ENCODE results near the gene LUZP1.

Gene LUZP1

DNA sequence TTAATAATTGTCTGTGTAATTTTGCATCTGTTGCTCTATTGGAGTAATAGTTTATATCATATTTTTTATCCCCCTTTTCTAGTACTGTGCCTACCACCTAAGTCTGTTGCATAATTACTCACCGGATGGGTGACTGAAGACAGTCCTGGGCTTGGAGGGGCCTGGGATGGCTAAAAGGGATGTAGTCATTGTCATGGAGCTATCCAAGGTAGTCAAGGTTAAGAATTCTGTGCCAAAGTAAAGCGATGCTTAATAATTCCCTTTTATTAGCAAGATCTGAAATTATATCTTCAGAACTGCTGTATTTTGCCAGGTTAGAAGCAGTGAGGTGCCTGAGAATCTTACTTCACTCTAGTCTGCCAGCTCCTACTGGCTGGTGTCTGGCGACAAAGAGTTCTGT, 87.8 kb downstream of the LUZP1 start:
- DNase-seq, result no peak

DNA sequence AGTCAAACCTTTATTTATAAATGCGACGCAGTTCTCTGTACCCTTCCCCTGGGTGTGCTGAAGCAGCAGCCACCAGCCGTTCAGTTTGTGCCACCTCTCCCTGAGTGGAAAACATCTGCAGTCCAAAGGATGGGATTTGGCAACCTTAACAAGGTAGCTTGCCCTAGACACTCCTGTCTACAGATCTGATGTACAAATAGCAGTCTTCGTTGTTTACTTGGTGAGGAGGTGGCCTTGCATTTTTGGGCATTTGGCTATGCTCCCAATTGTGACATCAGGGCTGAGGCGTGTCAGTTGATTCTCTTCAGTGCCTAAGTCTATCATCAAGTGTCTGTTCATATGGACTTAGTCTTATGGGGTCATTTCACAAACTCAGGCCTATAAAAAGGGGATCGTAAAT, 89.6 kb downstream of the LUZP1 start:
- DNase-seq, result no peak

- DNase-seq, result no peak
These were observed 94.6 kb downstream of the LUZP1 start for GRCh38 chr1:23074012-23074411.

- DNase-seq, result no peak
These were observed 99.0 kb downstream of the LUZP1 start for GRCh38 chr1:23069675-23070074.

DNA sequence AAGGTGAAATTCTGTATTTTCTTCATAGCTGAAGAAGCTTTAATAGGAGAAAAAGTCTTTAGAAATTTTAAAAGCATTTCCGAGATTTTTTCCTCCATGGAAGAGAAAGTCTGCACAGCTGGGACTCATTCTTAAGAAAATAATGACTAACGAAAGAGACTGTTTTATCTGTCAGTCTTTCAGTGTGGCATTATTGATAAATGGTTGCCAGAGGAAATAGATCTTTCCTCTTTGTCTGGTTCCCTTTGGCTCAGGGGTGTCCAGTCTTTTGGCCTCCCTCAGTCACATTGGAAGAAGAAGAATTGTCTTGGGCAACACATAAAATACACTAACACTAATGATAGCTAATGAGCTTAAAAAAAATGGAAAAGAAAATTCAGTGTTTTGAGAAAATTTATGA, 99.5 kb downstream of the LUZP1 start:
- no peak for DNase-seq

GRCh38 chr1:23066075-23066474, 102.6 kb downstream of the LUZP1 start:
- DNase-seq, result no peak

DNA sequence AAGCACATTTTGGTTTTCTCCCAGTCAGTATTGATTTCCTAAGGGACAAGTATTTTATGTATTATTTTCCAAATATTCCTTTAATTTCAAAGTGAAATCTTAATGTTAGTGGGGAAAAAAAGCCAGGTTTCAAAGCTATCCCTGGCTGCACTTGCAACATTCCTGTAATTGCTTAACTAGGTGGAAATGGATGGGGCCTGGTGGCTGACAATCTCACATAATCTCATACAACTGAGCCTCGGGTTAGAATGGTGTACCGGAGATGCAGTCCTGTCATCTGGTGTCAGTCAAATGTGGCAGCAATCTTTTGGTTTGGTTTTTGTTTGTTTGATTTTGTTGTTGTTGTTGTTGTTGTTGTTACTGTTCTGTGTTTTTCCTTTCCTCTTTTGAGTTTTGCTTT, 103.3 kb downstream of the LUZP1 start:
- DNase-seq, result no peak

GRCh38 chr1:23062271-23062670, 106.4 kb downstream of the LUZP1 start:
- DNase-seq, result no peak

- no peak for DNase-seq
These were observed 111.4 kb downstream of the LUZP1 start for GRCh38 chr1:23057301-23057700.

DNA sequence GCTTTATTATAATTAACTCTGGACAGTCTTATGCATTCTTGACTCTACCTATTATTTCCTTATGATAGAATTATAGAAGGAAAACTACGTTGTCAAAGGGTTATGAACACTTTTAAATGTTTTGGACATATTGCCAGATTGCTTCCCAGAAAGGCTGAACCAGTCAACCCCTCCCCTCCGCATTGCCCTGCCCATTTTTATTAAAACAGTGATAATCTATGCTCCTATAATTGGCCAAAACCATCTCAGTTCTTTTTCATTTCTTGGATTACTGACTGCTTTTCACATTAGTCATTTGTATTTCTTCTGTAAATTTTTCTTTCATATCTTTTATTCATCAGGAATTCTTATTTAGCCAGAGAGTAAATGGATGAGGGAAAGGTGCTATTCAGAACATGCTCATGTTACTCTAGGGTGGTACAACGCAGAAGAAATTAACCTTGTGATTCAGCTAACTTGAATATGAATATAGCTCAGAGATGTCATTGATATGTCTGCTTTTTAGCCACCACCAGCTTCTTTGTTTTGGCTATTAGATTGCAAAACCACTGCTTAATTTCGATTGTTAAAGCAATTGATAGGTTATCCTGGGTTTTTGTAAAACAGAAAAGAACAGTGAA, 117.3 kb downstream of the LUZP1 start:
- DNase-seq, result no peak

DNA sequence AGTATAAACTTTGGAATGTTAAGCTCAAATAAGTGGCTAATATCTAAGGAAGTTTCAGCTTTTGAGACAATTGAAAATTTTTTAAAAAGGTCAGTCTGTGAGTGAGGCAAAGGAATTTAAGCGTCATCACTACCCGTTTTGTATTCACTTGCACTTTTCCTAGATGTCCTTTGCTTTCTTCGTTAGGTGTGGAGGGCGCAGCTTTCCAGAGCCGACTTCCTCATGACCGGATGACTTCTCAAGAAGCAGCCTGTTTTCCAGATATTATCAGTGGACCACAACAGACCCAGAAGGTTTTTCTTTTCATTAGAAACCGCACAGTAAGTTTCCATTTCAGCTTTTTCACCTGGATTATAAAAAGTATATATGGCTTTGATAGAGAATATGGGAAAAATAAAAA, 118.5 kb downstream of the LUZP1 start:
- DNase-seq, result no peak

- DNase-seq, result no peak
These were observed 124.6 kb downstream of the LUZP1 start for GRCh38 chr1:23044035-23044434.

- DNase-seq, result no peak
These were observed 128.1 kb downstream of the LUZP1 start for GRCh38 chr1:23040509-23040908.

DNA sequence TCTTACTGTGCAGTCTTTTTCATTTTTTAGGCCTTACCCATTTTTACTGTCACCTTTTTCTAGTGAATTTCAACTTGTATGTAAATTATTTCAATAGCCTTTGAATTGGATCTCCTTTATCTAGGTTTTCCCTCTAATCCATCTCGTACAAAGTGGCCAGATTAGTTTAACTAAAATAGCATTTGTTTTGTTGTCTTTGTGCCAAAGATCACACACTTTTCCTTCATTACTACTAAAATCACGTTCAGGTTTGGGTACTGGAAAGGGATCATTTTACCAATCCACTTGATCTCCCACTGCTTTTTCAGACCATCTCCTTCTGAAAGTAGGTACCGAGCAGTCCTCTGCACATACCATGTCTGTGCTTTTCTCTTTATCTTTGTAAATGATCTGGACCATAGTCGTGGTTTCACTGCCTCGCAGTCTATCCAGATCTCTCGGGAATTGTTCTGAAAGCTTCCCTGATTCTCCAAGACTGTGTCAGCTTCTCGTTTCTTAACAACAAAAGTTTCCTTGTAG, 129.3 kb downstream of the LUZP1 start:
- DNase-seq, result no peak

- no peak for DNase-seq
These were observed 131.4 kb downstream of the LUZP1 start for GRCh38 chr1:23037081-23037740.

DNA sequence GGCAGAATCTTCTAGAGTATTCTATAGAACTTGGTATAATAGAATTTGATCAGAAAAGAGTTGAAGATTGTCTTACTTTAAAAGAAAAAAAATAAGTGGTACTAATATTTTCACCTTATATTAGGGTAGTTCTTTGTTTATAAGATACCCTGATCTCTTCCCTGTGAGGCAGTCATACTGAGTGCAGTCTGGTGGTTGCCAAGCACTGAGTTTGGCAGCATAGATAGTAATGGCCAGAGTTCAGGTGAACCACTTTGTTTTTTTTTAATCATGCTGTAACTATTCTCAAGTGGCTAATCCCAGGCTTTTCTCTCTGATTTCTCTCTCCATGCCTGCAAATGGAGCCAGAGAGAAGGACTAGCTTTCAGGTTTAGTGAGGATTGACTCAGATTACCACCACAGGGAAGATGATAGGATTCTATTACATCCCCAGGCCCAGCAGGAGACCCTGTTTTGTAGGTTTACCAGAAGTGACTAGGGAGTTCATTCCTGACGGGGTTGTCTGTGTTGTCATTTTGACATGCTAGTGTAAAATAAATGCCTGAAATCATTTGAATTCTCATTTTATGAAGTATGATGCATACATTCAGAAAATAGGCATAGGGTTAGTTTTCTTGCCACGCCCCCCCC, 132.7 kb downstream of the LUZP1 start:
- no peak for DNase-seq

Data from inflammatory macrophage treated with lipopolysaccharide for 1 hour (primary cell).